Inflammatory macrophage treated with lipopolysaccharide for 1 hour (primary cell): Measurements from ENCODE around the gene CMTM5.

ENCODE experiments used
- DNase-seq, 2 donors: peaks; one replicate each; pipeline ENCODE4 v3.0.0-alpha.2; 2020 to 2022

Gene CMTM5

GRCh38 chr14:23376482-23377197 lies at the start of gene CMTM5:
Gene CMTM5, plus strand, starts transcription at chr14:23377046. Its CDS starts 206 bp downstream, at chr14:23377252.
- no peak for DNase-seq

GRCh38 chr14:23327947-23328744 lies 48.7 kb upstream of the CMTM5 start:
- peak; percentile 57 to 85 for DNase-seq

- no peak for DNase-seq
Observed at GRCh38 chr14:23335623-23336022, 41.2 kb upstream of the CMTM5 start.

- no peak for DNase-seq
Observed at GRCh38 chr14:23339506-23340268, 37.2 kb upstream of the CMTM5 start.

GRCh38 chr14:23344481-23344880 lies 32.4 kb upstream of the CMTM5 start:
- DNase-seq, result no peak

- DNase-seq, result no peak
Observed at GRCh38 chr14:23345987-23346692, 30.7 kb upstream of the CMTM5 start.

- no peak for DNase-seq
Observed at GRCh38 chr14:23346693-23347405, 30.0 kb upstream of the CMTM5 start.

- no peak for DNase-seq
Observed at GRCh38 chr14:23347406-23348296, 29.2 kb upstream of the CMTM5 start.

GRCh38 chr14:23348297-23348655 lies 28.6 kb upstream of the CMTM5 start:
- no peak for DNase-seq

- DNase-seq, result no peak
Observed at GRCh38 chr14:23349156-23349845, 27.5 kb upstream of the CMTM5 start.

GRCh38 chr14:23351681-23352505 lies 25.0 kb upstream of the CMTM5 start:
- DNase-seq, result no peak

- no peak for DNase-seq
Observed at GRCh38 chr14:23352506-23353432, 24.1 kb upstream of the CMTM5 start, which contains the start of gene SLC22A17. Gene SLC22A17, minus strand, starts transcription at chr14:23352887.

GRCh38 chr14:23353433-23353780 lies 23.4 kb upstream of the CMTM5 start:
- DNase-seq, result no peak

GRCh38 chr14:23354990-23355389 lies 21.9 kb upstream of the CMTM5 start:
- DNase-seq, result no peak

GRCh38 chr14:23355871-23356435 lies 20.9 kb upstream of the CMTM5 start:
- DNase-seq, result no peak

GRCh38 chr14:23356662-23357061 lies 20.2 kb upstream of the CMTM5 start:
- no peak for DNase-seq

GRCh38 chr14:23357261-23357660 lies 19.6 kb upstream of the CMTM5 start:
- no peak for DNase-seq

- no peak for DNase-seq
Observed at GRCh38 chr14:23358042-23358441, 18.8 kb upstream of the CMTM5 start.
